Measurements from ENCODE around the gene PAN3.

PAN3 gene

DNA sequence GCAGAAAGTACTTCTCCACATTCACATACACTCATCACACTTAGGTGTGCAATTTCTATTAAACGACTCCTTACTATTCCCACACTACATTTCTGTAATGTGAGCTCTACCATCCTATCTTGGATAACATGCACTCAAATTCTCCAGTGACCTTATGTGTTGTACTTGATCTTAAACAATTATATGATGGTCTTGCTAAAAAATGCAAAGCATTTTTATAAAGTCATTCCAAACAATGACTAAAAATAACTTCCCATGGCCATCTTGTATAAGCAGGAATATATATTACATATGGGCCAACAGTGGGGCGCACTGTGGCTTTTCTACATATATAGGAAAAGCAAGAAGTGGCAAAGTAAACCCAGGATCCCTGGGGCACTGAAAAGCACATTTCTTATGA is 201.1 kb downstream of the PAN3 start:
- no peak for DNase-seq

- DNase-seq = no peak
Measured at GRCh38 chr13:28340272-28340793, 202.0 kb downstream of the PAN3 start.

- no peak for DNase-seq
Measured at GRCh38 chr13:28342251-28342650, 203.9 kb downstream of the PAN3 start.

DNA sequence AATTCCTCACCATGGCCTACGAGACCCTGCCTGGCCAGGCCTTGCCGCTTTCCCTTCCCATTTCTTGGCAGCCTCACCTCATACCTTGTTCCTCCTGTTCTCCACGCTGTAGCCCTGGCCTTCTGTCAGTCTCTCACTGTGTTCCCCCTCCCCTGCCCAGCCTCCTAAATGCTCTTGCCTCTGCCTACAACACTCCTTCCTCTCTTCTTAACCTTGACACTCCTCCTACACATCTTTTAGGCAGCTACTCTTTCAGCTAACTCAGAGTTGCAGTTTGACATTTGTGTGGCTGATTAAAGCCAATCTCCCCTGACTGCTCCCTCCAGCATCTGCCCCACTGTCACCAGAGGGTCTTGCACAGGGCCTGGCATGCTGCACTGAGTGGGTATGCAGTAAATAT is 205.8 kb downstream of the PAN3 start:
- no peak for DNase-seq
